SU-DHL-6 (cell line): ENCODE measurements around the gene SPEF1.

Experiments used
- EZH2phosphoT487 ChIP-seq: fragments of 200-600 bp; sonication (generic), shearing (Covaris generic); conservative IDR thresholded peaks from 2 replicates; pipeline ENCODE4 v1.6.1; 2018; ENCODE audit warnings: mild to moderate bottlenecking, antibody characterized with exemption, low read length, moderate library complexity, mixed read lengths
- TF ChIP-seq, protein P1 (sequence below): fragments of 200-600 bp; sonication (generic); IDR thresholded peaks from one replicate; pipeline ENCODE4 v1.5.1; 2017; ENCODE audit warnings: antibody characterized with exemption, mild to moderate bottlenecking, low read length, moderate library complexity; ENCODE audit not compliant: insufficient read depth, poor library complexity, severe bottlenecking

DNA sequence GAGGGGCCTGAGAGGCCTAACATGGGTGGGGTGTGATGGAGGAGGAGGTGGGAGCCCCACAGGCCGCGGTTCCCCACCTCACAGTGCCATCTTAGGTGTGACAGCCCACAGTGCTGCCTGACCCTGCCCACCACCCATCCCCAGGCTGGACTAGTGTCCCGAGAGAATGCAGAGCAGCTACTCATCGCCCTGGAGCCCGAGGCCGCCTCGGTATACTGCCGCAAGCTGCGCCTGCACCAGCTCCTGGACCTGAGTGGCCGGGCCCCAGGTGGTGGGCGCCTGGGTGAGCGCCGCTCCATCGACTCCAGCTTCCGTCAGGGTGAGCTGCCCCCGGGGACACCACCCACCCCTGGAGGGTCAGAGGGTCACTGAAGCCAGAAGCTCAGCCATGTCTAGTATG, 33.2 kb downstream of the SPEF1 start:
- TF ChIP-seq, protein P1, sequence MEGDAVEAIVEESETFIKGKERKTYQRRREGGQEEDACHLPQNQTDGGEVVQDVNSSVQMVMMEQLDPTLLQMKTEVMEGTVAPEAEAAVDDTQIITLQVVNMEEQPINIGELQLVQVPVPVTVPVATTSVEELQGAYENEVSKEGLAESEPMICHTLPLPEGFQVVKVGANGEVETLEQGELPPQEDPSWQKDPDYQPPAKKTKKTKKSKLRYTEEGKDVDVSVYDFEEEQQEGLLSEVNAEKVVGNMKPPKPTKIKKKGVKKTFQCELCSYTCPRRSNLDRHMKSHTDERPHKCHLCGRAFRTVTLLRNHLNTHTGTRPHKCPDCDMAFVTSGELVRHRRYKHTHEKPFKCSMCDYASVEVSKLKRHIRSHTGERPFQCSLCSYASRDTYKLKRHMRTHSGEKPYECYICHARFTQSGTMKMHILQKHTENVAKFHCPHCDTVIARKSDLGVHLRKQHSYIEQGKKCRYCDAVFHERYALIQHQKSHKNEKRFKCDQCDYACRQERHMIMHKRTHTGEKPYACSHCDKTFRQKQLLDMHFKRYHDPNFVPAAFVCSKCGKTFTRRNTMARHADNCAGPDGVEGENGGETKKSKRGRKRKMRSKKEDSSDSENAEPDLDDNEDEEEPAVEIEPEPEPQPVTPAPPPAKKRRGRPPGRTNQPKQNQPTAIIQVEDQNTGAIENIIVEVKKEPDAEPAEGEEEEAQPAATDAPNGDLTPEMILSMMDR, result no peak
- no peak for TF ChIP-seq EZH2phosphoT487
